Fibroblast of lung (primary cell): ENCODE data around the gene HPN. TPM values are rescaled to one million over a fixed set of nuclear protein-coding genes. Genes with fewer than 3 reads are reported as not detected.
"Not testable (repeated sequence)": the region's sequence is repeated elsewhere in the genome, so short reads cannot be mapped to it uniquely, and the experiment has no call there.

ENCODE experiments used
- DNase-seq, 2 donors: peaks; one replicate each; pipeline versions ENCODE4 v3.0.0 to v3.0.0-alpha.2; 2010; ENCODE audit warnings: low read depth in 2 of 2
- H2AFZ ChIP-seq: 2 replicates; pipeline ENCODE4 v1.5.1; 2012; ENCODE audit warnings: low read length, control low read depth, inconsistent platforms
- H3K27ac ChIP-seq: 2 replicates; pipeline ENCODE4 v1.5.1; 2011; ENCODE audit warnings: low read length, control low read depth; ENCODE audit not compliant: insufficient read depth
- H3K27me3 ChIP-seq: 2 replicates; pipeline ENCODE4 v1.5.1; 2011; ENCODE audit warnings: mild to moderate bottlenecking, low read length; ENCODE audit not compliant: control insufficient read depth, insufficient read depth
- H3K36me3 ChIP-seq: 2 replicates; pipeline ENCODE4 v1.5.1; 2011; ENCODE audit warnings: low read length; ENCODE audit not compliant: control insufficient read depth, insufficient read depth
- H3K4me1 ChIP-seq: 2 replicates; pipeline ENCODE4 v1.5.1; 2011; ENCODE audit warnings: low read length; ENCODE audit not compliant: control insufficient read depth, insufficient read depth; ENCODE audit errors: extremely low read depth
- H3K4me2 ChIP-seq: 2 replicates; pipeline ENCODE4 v1.5.1; 2011; ENCODE audit warnings: low read length, control low read depth; ENCODE audit not compliant: insufficient read depth; ENCODE audit errors: extremely low read depth
- H3K4me3 ChIP-seq, 4 experiments: fragments of 200-600 bp in 1 of 4; sonication (generic) in 1 of 4; replicated peaks in 1 of 4; 2 replicates each; pipeline ENCODE4 v1.5.1; 2011 to 2016; ENCODE audit warnings: low read length in 4 of 4, low read depth in 3 of 4, mild to moderate bottlenecking in 3 of 4, control low read depth in 2 of 4, inconsistent platforms in 1 of 4, mixed read lengths in 1 of 4; ENCODE audit not compliant: insufficient read depth in 1 of 4; ENCODE audit errors: control extremely low read depth in 1 of 4
- H3K79me2 ChIP-seq: 2 replicates; pipeline ENCODE4 v1.5.1; 2012; ENCODE audit warnings: mild to moderate bottlenecking, low read length, inconsistent platforms; ENCODE audit not compliant: control insufficient read depth, insufficient read depth
- H3K9ac ChIP-seq: 2 replicates; pipeline ENCODE4 v1.5.1; 2011; ENCODE audit warnings: mild to moderate bottlenecking, low read length, control low read depth; ENCODE audit not compliant: insufficient read depth
- H3K9me3 ChIP-seq: 2 replicates; pipeline ENCODE4 v1.5.1; 2012; ENCODE audit warnings: low read depth, low read length; ENCODE audit not compliant: control insufficient read depth, insufficient read depth
- H4K20me1 ChIP-seq: 2 replicates; pipeline ENCODE4 v1.5.1; 2011; ENCODE audit warnings: low read length; ENCODE audit not compliant: control insufficient read depth, insufficient read depth; ENCODE audit errors: extremely low read depth
- CTCF ChIP-seq, 2 donors: IDR thresholded peaks in 1 of 2; conservative IDR thresholded peaks in 1 of 2; 1 replicate in 1 of 2; 2 replicates in 1 of 2; pipeline ENCODE4 v1.5.1; 2011 to 2012; ENCODE audit warnings: low read length in 2 of 2, control low read depth in 1 of 2, inconsistent platforms in 1 of 2, low read depth in 1 of 2, mild to moderate bottlenecking in 1 of 2
- EZH2 ChIP-seq: IDR thresholded peaks from 2 replicates; pipeline ENCODE4 v1.5.1; 2012; ENCODE audit warnings: low read length, control low read depth, mild to moderate bottlenecking; ENCODE audit errors: missing control alignments
- polyA plus RNA-seq, 2 donors: library from polyadenylated mRNA; depleted of rRNA in 1 of 2; stranded (reverse) in 1 of 2; unstranded in 1 of 2; fragments of >200 nt; gene quantifications; 2 replicates each; pipeline ENCODE4 v1.2.1, GENCODE V29; 2011 to 2012; ENCODE audit warnings: missing spikeins in 1 of 2
- total RNA-seq: library from RNA; depleted of rRNA; stranded (reverse); fragments of >200 nt; gene quantifications from 2 replicates; pipeline ENCODE4 v1.2.1, GENCODE V29; 2014

The HPN gene
- total and polyA plus RNA-seq, 2 donors (not counting 1 experiment from before 2014, with no cell fraction given), result 0.33 TPM; not detected in 1

GRCh38 chr19:35049456-35049855, 7.9 kb downstream of the HPN start:
- no peak for DNase-seq
- H3K9ac ChIP-seq, result no peak overlapping the region
- H3K27me3 ChIP-seq, result no peaks in the 10 kb centered on the region
- no peak overlapping the region for H3K4me3 ChIP-seq
- no peaks in the 10 kb centered on the region for H4K20me1 ChIP-seq
- H3K79me2 ChIP-seq, result no peaks in the 10 kb centered on the region
- H3K27ac ChIP-seq, result no peak overlapping the region
- H3K9me3 ChIP-seq, result no peaks in the 10 kb centered on the region
- no peaks in the 10 kb centered on the region for H3K4me1 ChIP-seq
- no peak overlapping the region for H3K4me2 ChIP-seq
- TF ChIP-seq EZH2 (no peak), CTCF (conservative IDR thresholded peaks at IDR 0.05 in 1 of 2, IDR thresholded peaks at IDR 0.05 in 1 of 2; ENCODE audit: low read depth in 1 of 2, low read length in 2 of 2) (no peak)
- no peaks in the 10 kb centered on the region for H3K36me3 ChIP-seq
- H2AFZ ChIP-seq, result no peak overlapping the region

DNA sequence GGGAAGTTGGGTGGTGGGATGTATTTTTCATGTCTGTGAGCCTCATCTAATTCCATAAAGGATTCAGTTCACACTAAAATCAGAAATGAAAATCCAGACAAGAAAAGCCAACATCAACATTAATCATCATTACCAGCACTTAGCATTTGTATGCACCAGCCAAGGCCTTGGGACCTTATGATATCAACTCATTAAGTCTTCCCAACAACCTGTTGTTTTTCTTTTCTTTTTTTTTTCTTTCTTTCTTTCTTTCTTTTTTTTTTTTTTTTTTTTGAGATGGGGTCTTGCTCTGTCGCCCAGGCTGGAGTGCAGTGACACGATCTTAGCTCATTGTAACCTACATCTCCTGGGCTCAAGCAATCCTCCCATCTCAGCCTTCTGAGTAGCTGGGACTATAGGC, 9.1 kb downstream of the HPN start:
- H3K27me3 ChIP-seq, H3K9ac ChIP-seq, H3K4me3 ChIP-seq, H3K27ac ChIP-seq, H2AFZ ChIP-seq, H3K4me2 ChIP-seq, DNase-seq, H3K79me2 ChIP-seq, H3K36me3 ChIP-seq, H4K20me1 ChIP-seq, H3K9me3 ChIP-seq, H3K4me1 ChIP-seq: not testable (repeated sequence)

GRCh38 chr19:35051268-35051667, 9.7 kb downstream of the HPN start:
- not testable (repeated sequence) for H3K4me3 ChIP-seq, H3K79me2 ChIP-seq, H4K20me1 ChIP-seq

DNA sequence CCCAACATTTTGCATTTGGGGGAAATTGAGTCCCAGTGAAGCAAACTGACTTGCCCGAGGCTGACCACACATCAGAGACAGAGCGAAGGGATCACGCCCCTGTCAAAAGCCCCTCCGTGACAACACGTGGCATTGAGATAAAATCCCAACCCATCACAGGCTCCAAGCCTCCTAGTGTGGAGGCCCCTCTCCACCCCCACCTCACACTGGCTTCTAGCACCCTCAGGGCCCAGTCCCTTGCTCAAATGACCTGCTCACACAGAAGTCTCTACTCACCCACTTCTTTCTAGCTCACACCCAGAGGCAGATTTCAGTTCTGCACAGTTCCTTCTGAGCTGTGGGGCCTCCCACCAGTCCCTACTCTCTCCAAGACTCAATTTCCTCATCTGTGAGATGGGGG, 10.3 kb downstream of the HPN start:
- H3K79me2 ChIP-seq, result no peaks in the 10 kb centered on the region
- no peak overlapping the region for H3K9ac ChIP-seq
- H3K4me3 ChIP-seq, result no peak overlapping the region
- H3K27me3 ChIP-seq, result peaks cover 4% of the 10 kb centered on the region
- no peaks in the 10 kb centered on the region for H3K9me3 ChIP-seq
- no peaks in the 10 kb centered on the region for H3K36me3 ChIP-seq
- H3K4me1 ChIP-seq, result no peaks in the 10 kb centered on the region
- no peak overlapping the region for H3K4me2 ChIP-seq
- H3K27ac ChIP-seq, result no peak overlapping the region
- H2AFZ ChIP-seq, result no peak overlapping the region
- no peak for DNase-seq
- no peak for TF ChIP-seq EZH2
- no peak for TF ChIP-seq CTCF (conservative IDR thresholded peaks at IDR 0.05 in 1 of 2, IDR thresholded peaks at IDR 0.05 in 1 of 2; ENCODE audit: low read depth in 1 of 2, low read length in 2 of 2)
- H4K20me1 ChIP-seq, result no peaks in the 10 kb centered on the region

More at GRCh38 chr19:35051268-35051667, 9.7 kb downstream of the HPN start:
- H3K4me1 ChIP-seq, H3K9me3 ChIP-seq, H2AFZ ChIP-seq, DNase-seq, H3K36me3 ChIP-seq, H3K9ac ChIP-seq, H3K27me3 ChIP-seq, H3K4me2 ChIP-seq, H3K27ac ChIP-seq: not testable (repeated sequence)
